GM12864 (cell line): ENCODE results near the gene SCYGR3.

Experiments
- DNase-seq: peaks from one replicate; pipeline ENCODE4 v3.0.0-alpha.2; 2011; ENCODE audit warnings: low read depth
- H3K4me3 ChIP-seq: 2 replicates; pipeline ENCODE4 v1.5.1; 2011; ENCODE audit warnings: mild to moderate bottlenecking, low read depth, low read length, control low read depth
- TF ChIP-seq, protein P1 (sequence below): IDR thresholded peaks from 2 replicates; pipeline ENCODE4 v1.5.1; 2011; ENCODE audit warnings: low read depth, mild to moderate bottlenecking, moderate library complexity, low read length, control low read depth, inconsistent platforms; ENCODE audit errors: missing control alignments

SCYGR3 gene

DNA sequence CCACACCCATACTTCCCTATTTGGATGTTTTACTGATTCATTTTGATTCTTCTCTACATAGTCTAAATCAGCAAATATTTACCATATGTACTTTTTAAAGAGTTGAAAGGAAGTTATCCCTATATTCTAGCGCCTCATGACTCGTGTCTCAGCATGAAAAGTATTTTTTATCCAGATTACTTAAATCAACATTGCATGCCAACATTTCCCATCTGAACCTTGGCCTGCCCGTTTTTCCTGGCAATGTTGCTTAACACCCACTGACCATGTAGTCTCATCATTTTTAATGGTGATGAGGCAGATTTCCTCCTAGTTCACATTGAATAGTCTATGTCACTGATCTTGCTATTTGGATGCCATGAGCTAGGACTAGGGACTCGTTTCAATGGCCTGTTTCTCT lies 38.8 kb upstream of the SCYGR3 start:
- H3K4me3 ChIP-seq: no peak overlapping the region
- TF ChIP-seq, protein P1, sequence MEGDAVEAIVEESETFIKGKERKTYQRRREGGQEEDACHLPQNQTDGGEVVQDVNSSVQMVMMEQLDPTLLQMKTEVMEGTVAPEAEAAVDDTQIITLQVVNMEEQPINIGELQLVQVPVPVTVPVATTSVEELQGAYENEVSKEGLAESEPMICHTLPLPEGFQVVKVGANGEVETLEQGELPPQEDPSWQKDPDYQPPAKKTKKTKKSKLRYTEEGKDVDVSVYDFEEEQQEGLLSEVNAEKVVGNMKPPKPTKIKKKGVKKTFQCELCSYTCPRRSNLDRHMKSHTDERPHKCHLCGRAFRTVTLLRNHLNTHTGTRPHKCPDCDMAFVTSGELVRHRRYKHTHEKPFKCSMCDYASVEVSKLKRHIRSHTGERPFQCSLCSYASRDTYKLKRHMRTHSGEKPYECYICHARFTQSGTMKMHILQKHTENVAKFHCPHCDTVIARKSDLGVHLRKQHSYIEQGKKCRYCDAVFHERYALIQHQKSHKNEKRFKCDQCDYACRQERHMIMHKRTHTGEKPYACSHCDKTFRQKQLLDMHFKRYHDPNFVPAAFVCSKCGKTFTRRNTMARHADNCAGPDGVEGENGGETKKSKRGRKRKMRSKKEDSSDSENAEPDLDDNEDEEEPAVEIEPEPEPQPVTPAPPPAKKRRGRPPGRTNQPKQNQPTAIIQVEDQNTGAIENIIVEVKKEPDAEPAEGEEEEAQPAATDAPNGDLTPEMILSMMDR: no peak
- DNase-seq: no peak

DNA sequence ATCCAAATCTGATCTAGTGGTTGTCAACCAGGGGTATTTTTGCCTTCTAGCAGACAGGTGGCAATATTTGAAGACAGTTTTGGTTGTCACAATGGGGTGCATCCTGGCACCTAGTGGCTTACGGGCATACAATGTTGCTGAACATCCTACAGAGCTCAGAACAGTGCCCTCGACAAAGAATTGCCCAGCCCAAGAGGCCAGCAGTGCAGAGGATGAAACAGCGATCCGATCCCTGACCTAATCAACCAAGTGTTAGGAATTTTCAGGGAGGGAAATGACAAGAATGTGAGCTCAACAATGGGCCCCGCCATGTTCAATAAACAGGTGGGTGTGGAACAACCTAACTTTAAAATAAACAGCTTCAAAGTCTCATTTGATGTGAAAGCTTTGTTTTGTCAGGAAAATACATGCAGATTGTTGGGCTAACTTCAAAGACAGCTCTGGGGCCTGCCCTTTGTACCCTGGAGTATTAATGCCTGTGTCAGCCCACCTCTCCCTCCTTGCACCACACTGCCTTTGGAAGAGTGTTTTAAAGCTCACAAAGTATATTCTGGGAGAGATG lies 29.4 kb upstream of the SCYGR3 start:
- DNase-seq: no peak
- TF ChIP-seq, protein P1: peak; percentile 4
- no peak overlapping the region for H3K4me3 ChIP-seq

DNA sequence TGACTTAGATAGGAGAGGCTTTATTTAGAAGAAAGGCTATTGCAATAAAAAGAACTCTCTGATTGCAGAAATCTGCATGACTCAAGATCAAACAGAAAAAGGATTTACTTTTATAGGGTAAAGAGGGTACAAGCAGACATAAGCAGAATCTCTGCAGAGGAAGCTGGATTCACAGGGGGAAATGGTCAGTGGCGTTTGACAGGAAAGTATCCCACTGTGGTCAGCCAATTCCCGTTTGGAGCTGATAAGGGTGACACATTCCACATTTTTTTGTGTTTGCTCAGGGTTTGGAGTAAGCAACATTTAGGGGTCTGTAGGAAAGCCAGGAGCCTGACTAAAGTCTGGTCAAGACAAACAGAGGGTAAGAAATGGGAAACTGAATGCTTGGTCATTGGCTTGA lies 28.0 kb upstream of the SCYGR3 start:
- DNase-seq: no peak
- H3K4me3 ChIP-seq: no peak overlapping the region
- TF ChIP-seq, protein P1: no peak

DNA sequence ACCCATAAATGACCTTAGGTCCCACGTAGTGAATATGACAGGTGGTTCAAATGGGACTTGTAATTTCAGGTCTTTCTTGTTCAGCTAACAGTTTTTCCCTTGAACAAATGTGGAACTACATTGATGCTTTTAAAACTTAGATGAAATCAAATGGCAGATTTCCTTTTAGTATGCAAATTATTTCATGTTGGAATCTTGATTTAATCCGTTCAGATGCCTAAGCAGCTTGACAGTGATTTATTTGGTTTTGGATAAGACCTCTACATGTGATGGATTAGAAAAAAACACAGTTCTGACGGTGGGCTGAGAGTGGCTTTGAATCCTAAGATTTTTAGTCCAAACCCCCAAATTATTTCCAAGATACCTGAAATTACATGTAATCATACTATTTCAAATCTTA lies 19.6 kb upstream of the SCYGR3 start:
- H3K4me3 ChIP-seq: no peak overlapping the region
- no peak for DNase-seq
- TF ChIP-seq, protein P1: no peak

DNA sequence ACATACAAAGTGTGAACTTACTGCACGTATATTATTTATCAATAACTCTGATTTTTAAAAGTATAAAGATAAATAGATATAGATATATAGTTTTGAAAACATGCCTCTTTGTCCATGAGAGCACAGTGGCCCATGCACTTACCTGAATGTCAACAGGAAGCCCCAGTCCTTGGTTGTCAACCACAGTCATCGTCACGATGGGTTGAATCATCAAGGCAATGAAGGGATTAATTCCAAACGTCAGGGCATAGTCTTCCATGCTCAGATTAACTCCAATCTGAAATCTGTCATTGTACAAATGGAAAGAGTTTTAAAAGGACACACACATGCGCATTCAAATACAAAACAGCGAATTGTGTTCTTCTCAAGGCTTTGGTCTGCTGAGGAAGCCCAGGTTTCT lies 18.2 kb upstream of the SCYGR3 start:
- TF ChIP-seq, protein P1: no peak
- DNase-seq: no peak
- no peak overlapping the region for H3K4me3 ChIP-seq

DNA sequence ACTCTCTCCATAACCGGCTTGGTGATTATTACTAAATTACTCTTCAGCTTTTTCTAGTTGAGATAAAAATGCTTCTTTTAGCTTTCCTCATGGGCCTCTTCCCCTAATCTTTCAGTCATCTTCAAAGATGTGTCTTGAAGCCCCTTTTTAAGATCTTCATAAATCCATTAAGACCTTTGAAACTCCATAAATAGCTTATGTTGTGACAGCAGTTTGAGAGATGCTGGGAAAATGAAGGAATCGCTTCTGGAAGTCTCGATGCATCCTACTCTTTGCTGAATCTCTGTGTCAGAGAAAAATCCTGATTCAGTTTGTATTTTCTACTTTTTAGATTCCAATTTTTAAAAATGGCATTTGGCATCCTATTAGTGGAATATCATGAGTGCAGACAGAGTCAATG lies 15.7 kb upstream of the SCYGR3 start:
- TF ChIP-seq, protein P1: no peak
- H3K4me3 ChIP-seq: no peak overlapping the region

DNA sequence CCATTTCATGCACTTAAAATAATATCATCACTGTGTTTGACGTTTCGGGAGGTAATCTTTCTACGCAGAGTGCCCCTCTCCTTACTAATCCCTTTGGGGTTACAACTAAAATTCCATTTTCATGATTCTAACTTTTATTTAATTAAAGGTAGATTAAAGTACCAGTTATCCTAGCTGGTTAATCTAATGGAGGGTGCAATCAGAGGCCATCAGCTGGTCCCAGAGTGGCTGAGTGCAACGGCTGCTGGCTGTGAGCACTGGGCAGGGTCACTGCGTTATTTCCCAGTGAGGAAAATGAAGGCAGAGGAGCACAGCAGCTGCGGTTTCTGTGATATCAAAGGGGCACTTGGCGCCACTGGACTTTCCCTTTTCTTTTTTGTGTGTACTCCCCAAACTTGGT lies 14.8 kb upstream of the SCYGR3 start:
- no peak overlapping the region for H3K4me3 ChIP-seq
- DNase-seq: no peak
- TF ChIP-seq, protein P1: no peak

More for the DNA sequence above, 15.7 kb upstream of the SCYGR3 start:
- DNase-seq: no peak
